Measurements from ENCODE around the gene ETV5. TPM values are rescaled to one million over a fixed set of nuclear protein-coding genes. Genes with fewer than 3 reads are reported as not detected.
A peak's percentile ranks its signal among the peaks of the same experiment; 100 is the strongest.

ETV5 gene
- total RNA-seq (2014; rRNA removed; shearing (Covaris generic)) = 52.6 and 52.9 TPM in 2 replicates

DNA sequence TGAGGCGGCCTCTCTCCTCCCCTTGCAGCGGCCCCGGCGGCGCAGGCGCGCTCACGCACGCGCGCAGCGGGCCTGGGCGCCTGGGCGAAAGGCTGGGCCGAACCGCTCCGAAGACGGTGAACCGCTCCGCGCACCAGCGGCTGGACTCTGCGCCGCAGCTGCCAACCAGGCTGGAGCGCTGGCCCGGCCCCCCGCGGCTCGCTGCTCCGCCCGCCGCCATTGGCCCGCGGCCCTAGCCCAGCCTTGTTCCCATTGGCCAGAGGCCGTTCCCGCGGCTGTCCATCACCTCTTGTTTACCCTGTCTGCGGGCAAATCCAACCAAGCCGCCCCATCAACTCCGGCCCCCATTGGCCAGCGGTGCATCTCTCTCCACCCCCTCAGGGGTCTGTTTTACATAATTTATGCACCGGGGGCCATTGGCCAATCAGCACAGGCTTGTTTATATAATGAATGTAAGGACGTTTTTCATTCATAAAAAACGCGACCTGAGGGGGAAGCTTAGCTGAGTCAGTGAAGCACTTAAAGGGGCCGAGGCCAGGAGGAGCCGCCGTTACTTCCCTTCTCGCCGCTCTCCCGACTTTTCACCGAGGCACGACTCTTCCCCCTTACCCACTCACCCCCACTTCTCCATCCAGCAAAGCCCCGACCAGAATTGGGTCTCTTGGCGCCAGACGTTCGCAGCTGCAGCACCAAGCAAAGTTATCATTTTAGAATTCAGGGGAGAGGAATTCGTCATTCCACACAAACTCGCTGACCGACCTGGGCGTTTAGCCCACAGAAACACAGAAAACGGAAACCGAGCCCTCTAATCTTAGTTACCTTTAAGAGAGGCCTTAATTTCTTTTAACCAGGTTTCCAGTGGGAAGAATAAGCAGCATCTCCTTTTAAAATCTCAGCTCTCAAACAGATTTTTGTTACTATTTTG, at the start of gene ETV5:
TSS of gene ETV5 (minus strand) at position 149 of the 925 bp plus-strand sequence. CDS start 3,221 bp downstream, outside the sequence.
- peak; percentile 100 for DNase-seq (ENCODE audit: low read depth)

DNA sequence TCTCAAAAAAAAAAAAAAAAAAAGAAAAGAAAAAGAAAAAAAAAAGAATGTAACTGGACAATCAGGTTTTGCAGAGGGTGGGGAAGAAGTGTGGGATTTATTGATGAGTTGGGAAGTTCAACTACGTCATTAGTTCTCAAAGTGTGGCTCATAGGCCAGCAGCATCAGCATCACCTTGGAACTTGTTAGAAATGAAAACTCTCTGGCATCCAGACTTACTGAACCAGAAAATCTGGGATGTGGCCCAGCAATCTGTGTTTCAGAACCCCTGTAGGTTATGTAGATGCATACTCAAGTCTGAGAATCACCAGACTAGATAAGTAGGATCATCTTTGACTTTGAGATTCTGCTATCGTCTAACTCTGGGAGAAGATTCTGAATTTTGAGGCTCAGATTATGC, 45.8 kb upstream of the ETV5 start:
- DNase-seq (ENCODE audit: low read depth) = no peak

GRCh38 chr3:186152889-186153292, 44.0 kb upstream of the ETV5 start:
- DNase-seq (ENCODE audit: low read depth) = no peak

DNA sequence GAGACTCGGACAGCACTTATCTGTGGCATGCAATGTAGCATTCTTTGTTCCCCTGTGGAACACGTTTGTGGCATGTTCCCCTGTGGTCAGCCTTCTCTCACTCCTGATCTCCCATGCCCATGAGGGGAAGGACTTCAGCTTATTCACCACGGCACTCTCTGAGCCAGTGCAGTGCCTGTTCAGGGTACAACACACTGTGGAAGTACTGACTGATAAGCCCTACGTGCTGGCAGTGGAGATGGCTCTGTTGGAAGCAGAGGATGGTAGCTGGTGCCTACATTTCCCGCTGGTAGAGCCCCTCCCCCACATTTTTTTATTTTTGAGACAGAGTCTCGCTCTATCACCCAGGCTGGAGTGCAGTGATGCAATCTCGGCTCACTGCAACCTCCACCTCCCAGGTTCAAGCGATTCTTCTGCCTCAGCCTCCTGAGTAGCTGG, 43.5 kb upstream of the ETV5 start:
- no peak for DNase-seq (ENCODE audit: low read depth)

GRCh38 chr3:186151077-186151971, 42.4 kb upstream of the ETV5 start:
- no peak for DNase-seq (ENCODE audit: low read depth)

DNA sequence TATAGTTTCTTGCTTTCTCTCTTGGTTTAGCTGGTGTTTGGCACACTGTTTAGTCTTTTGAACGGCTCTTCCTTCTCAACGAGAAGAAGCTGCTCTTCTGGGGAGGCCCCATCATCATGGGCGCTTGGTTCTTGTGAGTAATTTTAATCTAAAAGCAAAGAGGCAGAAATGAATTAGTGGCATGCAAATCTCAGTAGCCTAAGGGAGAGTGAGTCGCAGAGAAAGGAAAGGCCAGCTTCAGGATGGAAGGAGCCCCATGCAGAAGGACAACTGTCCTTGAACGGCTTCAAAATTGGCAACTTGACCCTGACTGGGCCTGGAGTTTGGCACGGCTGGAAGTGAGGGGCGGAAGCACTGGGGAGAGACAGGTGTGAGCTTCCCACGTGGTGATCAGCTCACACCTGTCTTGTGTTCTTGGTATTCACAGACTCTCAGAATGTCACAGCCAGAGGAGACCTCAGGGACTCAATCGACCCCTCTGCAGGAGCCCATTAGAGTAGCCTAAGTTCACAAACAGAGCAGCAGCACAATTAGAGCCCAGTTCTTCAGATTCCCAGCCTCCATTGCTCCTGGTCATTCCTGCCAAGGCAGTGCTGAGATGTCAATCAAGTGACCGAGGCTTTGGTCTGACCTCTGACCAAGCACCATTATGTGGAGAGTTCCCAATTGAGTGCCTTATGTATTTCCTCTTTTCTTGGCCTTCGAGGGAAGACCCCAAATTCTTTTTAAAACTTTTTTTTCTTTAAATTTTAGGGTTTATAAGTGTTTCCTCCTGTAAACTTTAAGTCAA, 41.3 kb upstream of the ETV5 start:
- peak; percentile 33 for DNase-seq (ENCODE audit: low read depth)

- no peak for DNase-seq (ENCODE audit: low read depth)
Observed at GRCh38 chr3:186149319-186149960, 40.6 kb upstream of the ETV5 start.

GRCh38 chr3:186144257-186144656, 35.4 kb upstream of the ETV5 start:
- no peak for DNase-seq (ENCODE audit: low read depth)

DNA sequence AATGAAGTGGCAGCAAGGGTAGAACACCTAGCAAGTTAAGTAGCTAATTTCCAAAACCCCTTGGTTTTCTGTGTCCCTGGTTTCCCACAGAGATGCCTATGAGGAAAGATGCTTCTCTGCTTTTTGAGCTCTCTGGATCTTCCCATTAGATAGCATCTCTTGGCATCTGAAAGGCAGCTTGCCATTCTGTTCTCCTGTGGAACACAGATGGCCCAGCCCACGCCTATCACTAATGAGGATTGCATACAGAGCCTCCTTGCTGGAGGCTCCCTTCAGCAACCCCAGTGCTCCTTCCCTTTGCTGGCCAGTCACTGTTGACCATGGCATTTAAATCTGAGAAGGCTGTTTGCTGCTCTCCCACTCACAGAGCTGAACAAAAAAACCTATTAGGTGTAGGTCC, 34.4 kb upstream of the ETV5 start:
- no peak for DNase-seq (ENCODE audit: low read depth)

- DNase-seq (ENCODE audit: low read depth) = no peak
Observed at GRCh38 chr3:186142393-186142932, 33.6 kb upstream of the ETV5 start.

DNA sequence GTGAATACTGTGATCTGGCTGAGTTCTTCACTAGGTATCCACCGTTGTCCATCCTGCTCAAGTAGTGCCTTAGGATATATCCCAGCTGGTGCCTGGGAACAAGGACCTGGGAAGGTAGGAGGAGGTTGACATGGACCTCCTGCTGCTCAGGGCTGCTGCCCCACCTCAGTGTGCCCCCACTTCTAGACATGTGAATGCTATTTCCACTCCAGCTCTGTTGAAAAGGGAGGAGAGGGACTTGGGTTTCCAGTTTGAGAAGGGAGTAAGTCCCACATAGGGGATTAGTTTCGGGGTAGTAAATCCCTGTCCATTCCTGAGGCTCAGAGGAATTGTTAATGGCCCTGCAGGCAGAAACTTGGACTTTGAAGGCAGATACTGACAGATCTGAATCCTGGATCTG, 32.9 kb upstream of the ETV5 start:
- DNase-seq (ENCODE audit: low read depth) = no peak

- no peak for DNase-seq (ENCODE audit: low read depth)
Observed at GRCh38 chr3:186138272-186138981, 29.5 kb upstream of the ETV5 start.

DNA sequence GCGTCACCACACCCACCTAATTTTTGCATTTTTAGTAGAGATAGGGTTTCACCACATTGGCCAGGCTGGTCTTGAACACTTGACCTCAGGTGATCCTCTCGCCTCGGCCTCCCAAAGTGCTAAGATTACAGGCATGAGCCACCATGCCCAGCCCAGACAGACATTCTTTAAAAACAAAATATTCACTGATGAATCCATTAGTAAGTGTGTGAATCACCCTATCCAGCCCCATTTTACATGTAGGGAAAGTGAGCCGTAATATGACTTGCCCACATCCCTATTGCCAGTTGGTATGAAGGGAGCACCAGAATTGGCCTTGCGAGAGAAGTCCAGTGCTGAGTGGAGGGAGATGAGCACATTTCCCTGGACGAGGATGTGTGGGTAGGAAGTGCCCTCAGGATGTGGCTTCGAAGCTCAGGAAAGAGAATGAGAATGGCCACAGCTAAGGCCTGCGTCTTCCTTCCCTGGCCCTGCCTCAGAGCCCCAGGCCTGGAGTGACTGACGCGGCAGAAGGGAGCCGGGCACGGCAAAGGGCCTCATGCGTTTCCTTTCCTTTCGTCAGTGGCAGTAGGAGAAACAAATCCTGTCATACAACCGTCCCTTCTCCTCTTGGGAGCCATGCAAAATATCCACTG, 28.3 kb upstream of the ETV5 start:
- no peak for DNase-seq (ENCODE audit: low read depth)

GRCh38 chr3:186133980-186134379, 25.1 kb upstream of the ETV5 start:
- DNase-seq (ENCODE audit: low read depth) = no peak

DNA sequence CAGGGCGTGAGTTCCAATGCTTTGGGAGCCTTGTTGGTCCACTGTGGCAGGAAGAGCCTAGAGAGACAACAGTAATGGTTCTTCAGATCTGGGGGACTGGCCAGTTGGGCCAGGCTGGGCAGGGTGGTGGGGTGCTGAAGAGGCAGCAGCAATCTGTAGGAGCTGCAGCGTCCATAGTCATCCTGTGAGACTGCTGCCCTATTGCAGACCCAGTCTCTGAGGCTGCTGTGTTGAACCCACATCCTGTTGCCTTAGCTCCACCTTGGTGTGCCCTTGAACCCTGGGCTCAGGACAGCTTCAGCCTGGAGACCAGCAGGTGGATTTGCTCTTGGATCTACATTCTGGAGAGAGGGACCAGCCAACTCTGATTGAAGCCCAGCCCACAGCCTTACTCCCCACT, 23.6 kb upstream of the ETV5 start:
- DNase-seq (ENCODE audit: low read depth) = no peak

- DNase-seq (ENCODE audit: low read depth) = no peak
Observed at GRCh38 chr3:186129206-186129605, 20.3 kb upstream of the ETV5 start.

GRCh38 chr3:186128158-186128557, 19.3 kb upstream of the ETV5 start:
- no peak for DNase-seq (ENCODE audit: low read depth)

DNA sequence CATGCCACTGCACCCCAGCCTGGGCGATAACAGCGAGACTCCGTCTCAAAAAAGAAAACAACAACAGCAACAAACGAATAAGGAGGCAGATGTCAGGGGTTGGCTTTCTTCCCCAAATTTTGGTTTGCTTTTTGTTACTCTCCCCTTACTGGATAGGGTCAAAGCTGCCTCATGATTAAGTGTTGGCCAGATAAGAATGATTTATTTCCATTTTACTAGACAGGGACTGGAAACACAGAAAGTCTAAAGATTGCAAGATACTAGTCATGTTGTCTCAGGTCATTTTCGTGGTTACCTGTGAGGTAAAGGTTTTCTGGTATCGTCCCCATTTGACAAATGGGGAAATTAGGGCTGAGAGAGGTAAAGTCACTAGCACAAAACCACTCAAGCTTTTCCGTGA, 18.6 kb upstream of the ETV5 start:
- no peak for DNase-seq (ENCODE audit: low read depth)

GRCh38 chr3:186125118-186125517, 16.2 kb upstream of the ETV5 start:
- DNase-seq (ENCODE audit: low read depth) = no peak

- no peak for DNase-seq (ENCODE audit: low read depth)
Observed at GRCh38 chr3:186124592-186124991, 15.7 kb upstream of the ETV5 start.

Measured in M059J (cell line).